Colonic mucosa (tissue), 4 donors: ENCODE data around the gene PRKAR2B. TPM values are rescaled to one million over a fixed set of nuclear protein-coding genes. Genes with fewer than 3 reads are reported as not detected.

ENCODE experiments used
- DNase-seq: peaks from one replicate; pipeline ENCODE4 v3.0.0-alpha.2; 2020
- H3K27ac ChIP-seq: fragments of 200-600 bp; one replicate; pipeline ENCODE4 v1.8.0; 2021
- H3K27me3 ChIP-seq: fragments of 200-600 bp; one replicate; pipeline ENCODE4 v1.8.0; 2021
- H3K36me3 ChIP-seq: fragments of 200-600 bp; one replicate; pipeline ENCODE4 v1.8.0; 2021
- H3K4me1 ChIP-seq: fragments of 200-600 bp; one replicate; pipeline ENCODE4 v1.8.0; 2021; ENCODE audit warnings: mild to moderate bottlenecking
- H3K4me3 ChIP-seq: fragments of 200-600 bp; one replicate; pipeline ENCODE4 v1.8.0; 2021
- H3K9ac ChIP-seq, 2 donors: one replicate each; pipeline ENCODE4 v1.7.0; 2013; ENCODE audit warnings: control low read depth in 2 of 2, low read depth in 2 of 2, low read length in 2 of 2
- H3K9me3 ChIP-seq: fragments of 200-600 bp; one replicate; pipeline ENCODE4 v1.8.0; 2021
- CTCF ChIP-seq: fragments of 200-600 bp; IDR thresholded peaks from one replicate; pipeline ENCODE4 v1.8.0; 2022; ENCODE audit warnings: antibody characterized with exemption, mild to moderate bottlenecking
- intact Hi-C: fragments of 100-400 bp; cut with DNase I; formaldehyde crosslinking; loops from one replicate; pipeline ENCODE4 v1.14.1; 2022
- total RNA-seq, 2 donors: library from RNA; stranded (reverse); fragmentation: NEBNext Ultra II Directional in 1 of 2; extraction: Animal tissue kit (Norgen Biotek cat#: 25700) in 1 of 2; gene quantifications; one replicate each; pipeline ENCODE4 v1.2.1, GENCODE V29; 2021
- donor health status: healthy.
- donor health status: DM: no; HTN: no; CAD: no.
- donor health status: DM: no; HTN: no; CAD: no.

PRKAR2B gene
- total RNA-seq, 2 donors from 2014 or later = 9.3 to 11.7 TPM

GRCh38 chr7:107160389-107160788 is 115.9 kb downstream of the PRKAR2B start:
- H3K27me3 ChIP-seq = no peaks in the 10 kb centered on the region
- no peaks in the 10 kb centered on the region for H3K36me3 ChIP-seq
- H3K4me1 ChIP-seq = no peaks in the 10 kb centered on the region
- H3K9ac ChIP-seq = no peak overlapping the region
- DNase-seq = no peak
- H3K27ac ChIP-seq = no peak overlapping the region
- intact Hi-C loops = no loop called here
- no peak overlapping the region for H3K4me3 ChIP-seq
- no peak for TF ChIP-seq CTCF
- no peaks in the 10 kb centered on the region for H3K9me3 ChIP-seq

- H3K9ac ChIP-seq = no peak overlapping the region
Measured at GRCh38 chr7:107161415-107161814, 116.9 kb downstream of the PRKAR2B start.

GRCh38 chr7:107162475-107162874 is 118.0 kb downstream of the PRKAR2B start:
- intact Hi-C loops = no loop called here
- Histone ChIP-seq H3K4me3 (no peak overlapping the region), H3K27ac (no peak overlapping the region), H3K9me3 (no peaks in the 10 kb centered on the region), H3K27me3 (no peaks in the 10 kb centered on the region), H3K36me3 (no peaks in the 10 kb centered on the region), H3K4me1 (no peaks in the 10 kb centered on the region), H3K9ac (no peak overlapping the region)
- TF ChIP-seq CTCF = no peak
- DNase-seq = no peak

More at GRCh38 chr7:107161415-107161814, 116.9 kb downstream of the PRKAR2B start:
- intact Hi-C loops = no loop called here
- no peaks in the 10 kb centered on the region for H3K36me3 ChIP-seq
- H3K4me1 ChIP-seq = no peaks in the 10 kb centered on the region
- no peak for TF ChIP-seq CTCF
- DNase-seq = no peak
- no peak overlapping the region for H3K4me3 ChIP-seq
- H3K9me3 ChIP-seq = no peaks in the 10 kb centered on the region
- H3K27ac ChIP-seq = no peak overlapping the region
- no peaks in the 10 kb centered on the region for H3K27me3 ChIP-seq

- TF ChIP-seq CTCF = no peak
- Histone ChIP-seq H3K4me3 (no peak overlapping the region), H3K27me3 (no peaks in the 10 kb centered on the region), H3K9ac (no peak overlapping the region), H3K27ac (no peak overlapping the region), H3K36me3 (no peaks in the 10 kb centered on the region), H3K9me3 (no peaks in the 10 kb centered on the region), H3K4me1 (no peaks in the 10 kb centered on the region)
- intact Hi-C loops = no loop called here
- no peak for DNase-seq
Measured at GRCh38 chr7:107164092-107164491, 119.6 kb downstream of the PRKAR2B start.

GRCh38 chr7:107165341-107165740 is 120.8 kb downstream of the PRKAR2B start:
- TF ChIP-seq CTCF = no peak
- Histone ChIP-seq H3K27me3 (no peaks in the 10 kb centered on the region), H3K4me1 (no peaks in the 10 kb centered on the region), H3K27ac (no peak overlapping the region), H3K9ac (no peak overlapping the region), H3K4me3 (no peak overlapping the region), H3K36me3 (no peaks in the 10 kb centered on the region), H3K9me3 (no peaks in the 10 kb centered on the region)
- DNase-seq = no peak
- intact Hi-C loops = no loop called here
